OCI-M1 (cell line): Measurements from ENCODE around the gene KIF26A.

Experiments used
- DNase-seq: peaks from one replicate; lab custom pipeline; 2025; lab: John Stamatoyannopoulos, UW

Gene KIF26A

DNA sequence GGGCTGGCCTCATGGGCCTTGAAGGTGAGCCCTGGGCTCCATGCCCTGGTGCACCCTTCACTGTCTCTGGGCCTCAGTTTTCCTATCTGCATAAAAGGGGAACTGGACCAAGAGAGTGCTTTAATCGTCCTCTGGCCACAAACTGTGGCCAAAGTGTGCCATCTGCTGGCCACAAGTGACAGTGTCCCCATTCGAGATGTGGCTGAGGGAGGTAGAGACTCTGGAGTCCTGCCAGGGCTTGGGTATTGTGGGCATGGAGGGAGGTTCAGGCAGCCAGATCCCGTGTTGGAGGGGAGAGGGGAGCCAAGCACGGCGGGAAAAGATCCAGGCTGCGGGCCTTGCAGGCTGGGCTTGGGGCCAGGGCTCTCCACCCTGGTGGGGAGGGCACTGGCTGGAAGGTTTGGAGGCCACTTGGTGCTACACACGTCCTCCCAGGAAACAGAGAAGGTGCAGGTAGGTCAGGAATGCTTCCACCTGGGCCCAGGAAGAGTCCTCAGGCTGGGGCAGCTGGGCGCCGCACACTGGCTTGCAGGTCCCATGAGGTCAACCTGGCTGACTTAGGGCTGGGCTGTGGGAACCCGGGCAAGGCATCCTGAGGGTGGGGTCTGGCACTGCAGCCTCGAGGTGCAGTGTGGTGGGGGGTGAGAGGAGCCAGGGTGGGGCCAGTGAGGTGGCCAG, 7.3 kb upstream of the KIF26A start:
- DNase-seq, result peak; percentile 50

DNA sequence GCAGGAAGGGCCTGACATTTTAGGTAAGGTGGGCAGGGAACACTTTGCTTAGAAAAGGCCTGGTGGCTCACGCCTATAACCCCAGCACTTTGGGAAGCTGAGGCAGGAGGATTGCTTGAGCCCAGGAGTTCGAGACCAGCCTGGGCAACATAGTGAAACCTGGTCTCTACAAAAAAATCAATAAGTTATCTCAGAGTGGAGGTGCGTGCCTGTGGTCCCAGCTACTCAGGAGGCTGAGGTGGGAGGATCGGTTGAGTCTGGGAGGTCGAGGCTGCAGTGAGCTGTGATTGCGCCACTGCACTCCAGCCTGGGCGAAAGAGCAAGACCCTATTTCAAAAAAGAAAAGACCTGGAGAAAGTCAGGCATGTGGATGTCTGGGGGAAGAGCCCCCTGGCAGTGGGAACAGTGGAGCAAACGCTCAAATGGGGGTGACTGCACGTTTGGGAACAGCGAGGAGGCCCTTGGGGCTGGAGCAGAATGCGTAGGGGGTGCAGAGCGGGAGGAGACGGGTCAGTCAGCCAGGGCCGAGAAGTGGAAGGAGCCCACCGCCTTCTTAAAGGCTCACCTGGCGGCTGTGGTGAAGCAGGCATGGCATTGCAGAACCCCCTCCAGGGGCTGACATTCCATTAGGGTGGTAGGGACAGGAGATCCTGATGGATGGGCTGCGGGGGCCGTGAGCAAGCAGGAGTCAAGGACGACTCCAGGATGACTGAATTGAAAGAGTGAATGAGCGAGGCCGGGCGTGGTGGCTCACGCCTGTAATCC, 6.2 kb upstream of the KIF26A start:
- no peak for DNase-seq

DNA sequence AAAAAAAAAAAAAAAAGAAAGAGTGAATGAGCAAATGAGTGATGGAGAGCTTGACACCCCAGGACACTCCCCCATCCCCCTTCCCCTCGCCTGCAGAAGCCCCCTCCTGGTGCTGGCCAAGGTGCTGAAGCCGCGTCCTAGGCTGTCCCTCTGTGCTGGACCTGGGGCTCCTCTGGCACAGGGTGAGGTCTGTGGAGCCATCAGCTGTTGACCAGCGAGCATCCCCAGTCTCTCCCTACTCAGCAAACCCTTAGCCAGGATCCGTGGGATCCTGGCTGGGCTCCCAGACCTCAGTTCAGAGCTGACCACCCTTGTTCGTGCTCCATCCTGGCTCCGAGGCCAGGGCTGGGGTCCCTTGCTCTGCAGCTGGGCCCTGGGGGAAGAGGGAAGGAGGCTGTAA, 5.4 kb upstream of the KIF26A start:
- DNase-seq, result no peak

- no peak for DNase-seq
Measured at GRCh38 chr14:104133496-104133895, 4.9 kb upstream of the KIF26A start.

DNA sequence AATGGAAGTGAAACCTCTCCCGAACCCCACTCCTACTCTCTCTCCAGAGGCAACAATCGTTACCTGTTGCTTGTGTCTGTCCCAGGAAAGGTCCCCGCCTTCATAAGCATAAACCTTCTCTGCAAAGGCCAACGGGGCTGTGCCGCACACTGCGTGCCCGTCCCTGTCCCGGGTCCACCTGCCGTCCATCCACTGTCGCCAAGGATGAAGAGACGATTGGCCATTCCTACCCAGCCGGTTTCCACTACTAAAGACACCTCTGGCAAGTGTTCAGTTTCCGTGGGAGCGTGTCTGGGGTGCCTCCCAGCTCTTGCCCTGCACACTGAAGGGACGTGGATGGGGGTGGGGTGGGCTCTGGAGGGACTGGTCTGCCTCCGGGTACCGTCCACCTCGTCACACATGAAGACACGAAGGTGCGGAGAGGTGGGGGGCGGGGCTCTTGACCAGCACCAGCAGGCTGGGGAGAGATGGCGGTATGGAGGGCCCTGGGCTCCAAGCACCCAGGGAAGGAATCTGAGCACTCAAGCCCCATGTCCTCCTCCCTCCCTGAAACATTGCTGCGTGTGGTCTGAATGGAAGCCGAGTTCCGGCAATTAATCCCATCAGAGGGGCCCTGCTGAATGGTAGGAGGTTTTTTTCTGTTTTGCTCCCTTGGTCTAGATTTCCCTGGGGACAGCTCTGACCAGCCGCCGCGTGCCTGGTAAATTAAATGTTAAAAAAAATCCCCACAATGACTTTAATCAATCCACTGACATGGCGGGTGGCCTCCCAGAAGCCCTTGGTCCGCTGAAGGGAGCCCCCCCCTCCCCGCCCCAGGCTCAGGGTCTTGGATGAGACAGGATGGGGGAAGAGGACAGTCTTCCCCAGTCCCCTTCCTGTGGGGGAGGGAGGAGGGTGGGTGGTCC, 4.1 kb upstream of the KIF26A start:
- DNase-seq, result no peak

DNA sequence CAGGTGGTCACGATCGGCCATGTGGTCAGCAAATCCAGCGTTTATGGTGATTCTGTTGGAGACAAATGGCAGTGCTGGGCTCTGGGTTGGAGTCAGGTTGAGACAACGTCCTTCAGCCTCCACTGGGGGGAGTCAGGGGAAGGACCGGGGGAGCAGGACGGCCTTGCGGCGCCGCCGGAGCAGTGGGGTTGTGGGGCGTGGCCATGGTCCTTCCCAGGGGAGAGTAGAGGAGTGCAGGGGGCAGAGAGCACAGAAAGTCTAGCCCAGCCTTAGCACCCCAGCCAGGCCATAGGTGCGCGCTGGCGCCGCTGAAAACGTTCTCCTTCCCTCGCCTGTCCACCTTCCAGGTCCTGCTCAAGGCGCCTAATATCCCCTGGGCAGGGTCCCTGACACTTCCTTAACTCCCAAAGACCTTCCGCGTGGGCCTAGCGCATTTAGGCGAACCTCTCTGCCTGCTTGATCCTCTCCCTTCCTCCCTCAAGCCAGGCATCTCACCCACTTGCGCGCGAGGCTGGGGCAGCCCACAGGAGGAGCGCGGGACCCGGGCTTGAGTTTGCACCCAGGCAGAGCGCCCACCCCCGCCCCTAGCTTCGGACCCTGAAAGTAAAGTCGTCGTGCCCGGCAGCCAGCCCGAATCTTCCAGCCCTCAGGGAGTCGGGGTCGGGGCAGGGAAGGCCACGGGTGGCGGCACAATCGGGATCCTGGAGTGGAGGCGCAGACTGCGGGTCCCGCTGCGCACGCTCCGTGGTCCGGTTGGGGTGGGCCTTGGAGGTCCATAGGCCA, 3.1 kb upstream of the KIF26A start:
- DNase-seq, result no peak

DNA sequence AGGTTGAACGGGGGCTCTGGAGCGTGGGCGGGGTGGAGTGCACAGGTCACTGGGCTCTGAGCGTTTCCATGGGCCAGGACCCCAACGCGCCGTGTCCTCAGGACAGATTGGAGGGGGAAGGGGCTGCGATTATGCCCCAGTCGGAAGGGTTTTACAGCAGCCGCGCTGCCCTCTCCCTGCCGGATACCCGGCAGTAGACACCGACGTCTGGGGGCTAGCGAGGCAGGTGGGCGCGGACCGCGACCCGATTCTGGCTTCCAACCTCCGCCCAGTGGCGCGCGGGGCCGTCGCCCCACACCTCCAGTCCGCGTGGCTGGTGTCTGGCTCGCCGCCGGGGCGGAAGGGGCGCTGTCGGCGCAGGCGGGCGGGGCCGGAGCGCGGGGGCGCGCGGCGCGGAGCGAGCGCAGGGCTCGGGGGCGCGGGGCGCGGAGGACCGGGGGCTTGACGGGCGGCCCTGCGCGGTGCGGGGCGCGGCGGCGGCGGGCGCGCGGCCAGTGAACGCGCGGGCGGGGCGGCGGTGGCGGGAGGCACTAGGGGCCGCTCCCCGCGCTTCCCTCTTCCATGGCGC, 2.4 kb upstream of the KIF26A start:
- no peak for DNase-seq

- DNase-seq, result no peak
Measured at GRCh38 chr14:104136472-104137296, 1.7 kb upstream of the KIF26A start.

GRCh38 chr14:104137297-104138097, 890 bp upstream of the KIF26A start:
- DNase-seq, result peak; percentile 1

GRCh38 chr14:104138718-104139459, 502 bp downstream of the KIF26A start:
- DNase-seq, result no peak

GRCh38 chr14:104139460-104140212, 1.2 kb downstream of the KIF26A start:
- no peak for DNase-seq

GRCh38 chr14:104140213-104140462, 1.8 kb downstream of the KIF26A start:
- DNase-seq, result no peak

- DNase-seq, result no peak
Measured at GRCh38 chr14:104140463-104141331, 2.3 kb downstream of the KIF26A start.

DNA sequence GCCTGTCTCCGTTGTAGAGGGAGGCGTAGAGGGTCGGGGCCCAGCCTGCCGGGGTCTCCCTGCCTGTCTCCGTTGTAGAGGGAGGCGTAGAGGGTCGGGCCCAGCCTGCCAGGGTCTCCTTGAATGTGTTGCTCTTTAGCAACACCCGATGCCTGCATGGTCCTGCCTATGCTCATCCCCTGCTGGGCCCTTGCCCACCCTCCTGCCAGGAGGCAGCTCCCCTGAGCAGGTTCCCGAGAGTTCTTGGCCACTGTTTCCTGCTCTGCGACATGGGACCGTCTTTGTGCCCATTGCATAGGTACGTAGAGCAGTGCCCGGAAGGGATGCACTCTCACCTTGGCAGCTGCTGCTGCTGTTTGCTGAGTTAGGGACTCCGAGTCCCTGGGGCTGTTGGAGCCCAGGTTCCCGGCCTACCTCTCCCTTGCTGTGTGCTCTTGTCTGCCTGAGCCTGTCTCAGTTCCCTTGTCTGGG, 3.3 kb downstream of the KIF26A start:
- DNase-seq, result no peak

DNA sequence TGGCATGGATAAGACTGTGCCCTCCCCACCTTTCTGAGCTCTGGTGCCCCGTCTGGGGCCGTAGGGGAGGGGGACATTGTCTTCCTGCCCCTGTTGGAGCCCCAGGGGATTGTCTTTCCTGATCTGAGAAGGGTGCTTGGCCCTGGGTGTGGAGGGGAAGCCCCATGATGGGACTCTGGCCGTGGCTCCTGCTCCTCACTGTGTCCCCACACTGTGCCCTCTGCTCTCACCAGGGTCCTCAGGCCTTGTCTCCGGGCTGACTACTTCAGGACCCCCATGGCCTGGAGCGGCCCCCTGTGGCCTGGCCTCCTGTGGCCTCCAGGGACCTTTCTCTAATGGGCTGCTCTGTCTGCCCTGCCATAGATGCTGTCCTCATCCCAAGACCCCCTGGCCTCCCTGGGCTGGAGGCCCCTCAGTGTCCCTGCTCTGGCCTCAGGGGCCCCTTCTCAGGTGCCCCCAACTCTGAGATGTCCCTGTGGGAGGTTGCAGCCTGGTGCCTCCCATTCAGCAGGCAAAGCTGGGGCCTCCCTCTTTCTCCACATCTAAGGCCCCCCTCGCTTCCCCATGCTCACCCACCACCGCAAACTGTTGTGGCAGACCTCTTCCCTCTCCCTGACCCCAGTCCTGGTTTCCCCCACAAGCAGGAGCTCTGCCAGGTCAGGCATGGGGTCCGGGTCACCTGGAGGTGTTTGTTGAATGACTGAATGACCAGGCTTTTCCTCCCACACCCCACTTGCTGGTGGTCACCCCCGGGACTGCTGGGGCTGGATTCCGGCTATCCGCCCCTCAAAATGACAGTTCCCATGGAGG, 4.0 kb downstream of the KIF26A start:
- no peak for DNase-seq

- DNase-seq, result no peak
Measured at GRCh38 chr14:104142946-104143470, 4.6 kb downstream of the KIF26A start.
